HepG2 (cell line): Measurements from ENCODE around the gene COA7. TPM values are rescaled to one million over a fixed set of nuclear protein-coding genes. Genes with fewer than 3 reads are reported as not detected.

ENCODE experiments used
- polyA plus RNA-seq, 8 experiments: library from polyadenylated mRNA; depleted of rRNA in 3 of 8; stranded (reverse) in 7 of 8; unstranded in 1 of 8; fragments of >200 nt; fragmentation: Illumina TruSeq in 4 of 8; extraction: Trizol in 4 of 8; gene quantifications; 2 replicates each; pipeline versions ENCODE4 v1.2.1 to v1.2.3, GENCODE V29; 2011 to 2016; ENCODE audit warnings: low read depth in 4 of 8, missing spikeins in 1 of 8, mixed read lengths in 1 of 8; ENCODE audit not compliant: insufficient read depth in 1 of 8
- small RNA-seq, 3 experiments: library from RNA; depleted of rRNA; stranded (forward); fragments of <200 nt; gene quantifications; one replicate each; pipeline ENCODE3, GENCODE V24; 2012; ENCODE audit warnings: low read depth in 2 of 3, low replicate concordance in 1 of 3; ENCODE audit not compliant: insufficient read length in 3 of 3, insufficient read depth in 2 of 3
- total RNA-seq, 5 experiments: library from RNA; depleted of rRNA; stranded (reverse); fragments of >200 nt; fragmentation: Illumina TruSeq; extraction: Trizol; gene quantifications; 2 replicates each; pipeline ENCODE4 v1.2.3, GENCODE V29; 2016; ENCODE audit warnings: low read depth in 1 of 5

Gene COA7
- total and polyA plus RNA-seq, 2 of the 13 experiments (the other 11 are each of a cell fraction or from before 2014, with no cell fraction given), result 12.3 to 30.4 TPM

Small RNA genes lying within 50 kb of the gene (small RNA-seq; reads per million reads assigned to genes)
- 0 reads per million in 3 experiments for gene RN7SL62P

Other genes starting within 250 kb of the COA7 start
- 44.7 and 47.8 TPM in 2 replicates for gene TUT4, start 145.3 kb downstream of the COA7 start, total RNA-seq (2016; rRNA removed; fragmentation: Illumina TruSeq; extraction: Trizol)
- gene TUT4, start 145.3 kb downstream of the COA7 start, polyA plus RNA-seq (2011; rRNA removed), result 52.8 and 53.5 TPM in 2 replicates
- 10.5 and 14.1 TPM in 2 replicates for gene GPX7, start 96.0 kb downstream of the COA7 start, total RNA-seq (2016; rRNA removed; fragmentation: Illumina TruSeq; extraction: Trizol)
- gene GPX7, start 96.0 kb downstream of the COA7 start, polyA plus RNA-seq (2011; rRNA removed), result 16.2 and 17.2 TPM in 2 replicates
- not detected in 2 replicates for gene SHISAL2A, start 65.2 kb downstream of the COA7 start, total RNA-seq (2016; rRNA removed; fragmentation: Illumina TruSeq; extraction: Trizol)
- gene SHISAL2A, start 65.2 kb downstream of the COA7 start, polyA plus RNA-seq (2011; rRNA removed), result not detected in 2 replicates
- gene ZYG11B, start 28.1 kb upstream of the COA7 start, total RNA-seq (2016; rRNA removed; fragmentation: Illumina TruSeq; extraction: Trizol), result 17.9 and 28.1 TPM in 2 replicates
- gene ZYG11B, start 28.1 kb upstream of the COA7 start, polyA plus RNA-seq (2011; rRNA removed), result 6.4 and 6.9 TPM in 2 replicates
- gene ZYG11A, start 144.4 kb upstream of the COA7 start, total RNA-seq (2016; rRNA removed; fragmentation: Illumina TruSeq; extraction: Trizol), result not detected in 2 replicates
- not detected in 2 replicates for gene ZYG11A, start 144.4 kb upstream of the COA7 start, polyA plus RNA-seq (2011; rRNA removed)
- gene ECHDC2, start 223.4 kb upstream of the COA7 start, total RNA-seq (2016; rRNA removed; fragmentation: Illumina TruSeq; extraction: Trizol), result 27.3 and 48.1 TPM in 2 replicates
- 90.3 and 107 TPM in 2 replicates for gene ECHDC2, start 223.4 kb upstream of the COA7 start, polyA plus RNA-seq (2011; rRNA removed)
- gene SCP2, start 228.9 kb upstream of the COA7 start, total RNA-seq (2016; rRNA removed; fragmentation: Illumina TruSeq; extraction: Trizol), result 133 and 215 TPM in 2 replicates
- 45.6 and 59.0 TPM in 2 replicates for gene SCP2, start 228.9 kb upstream of the COA7 start, polyA plus RNA-seq (2011; rRNA removed)